NCI-H2171 treated with DMSO at 0.1 percent for 48 hours (cell line): ENCODE measurements around the gene FHIT.
A peak's percentile ranks its signal among the peaks of the same experiment; 100 is the strongest.

Experiments
- DNase-seq: peaks from one replicate; lab custom pipeline; 2025; lab: John Stamatoyannopoulos, UW

The FHIT gene

GRCh38 chr3:60399861-60400845, 851.1 kb downstream of the FHIT start:
- DNase-seq, result no peak

- DNase-seq, result no peak
Observed at GRCh38 chr3:60399292-60399691, 852.0 kb downstream of the FHIT start.

GRCh38 chr3:60395173-60395762, 856.0 kb downstream of the FHIT start:
- DNase-seq, result no peak

DNA sequence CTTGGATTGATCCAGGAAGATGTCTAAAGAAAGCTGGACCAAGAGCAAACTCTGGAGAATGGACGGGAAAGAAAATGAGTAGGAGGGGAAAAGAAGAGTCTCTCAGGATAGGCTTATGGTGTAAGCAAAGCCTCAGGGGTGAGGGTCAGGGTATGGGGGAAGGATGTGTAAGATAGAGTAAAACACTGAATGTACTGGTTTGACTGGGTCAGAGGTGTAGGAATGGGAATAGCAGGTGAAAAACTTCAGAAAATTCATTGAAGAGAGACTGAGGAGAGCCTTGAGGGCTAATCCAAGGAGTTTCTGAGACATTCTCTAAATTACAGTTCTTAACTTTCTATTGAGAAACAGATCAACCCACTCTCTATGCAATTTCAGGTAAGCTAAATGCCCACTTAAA, 857.3 kb downstream of the FHIT start:
- DNase-seq, result no peak

DNA sequence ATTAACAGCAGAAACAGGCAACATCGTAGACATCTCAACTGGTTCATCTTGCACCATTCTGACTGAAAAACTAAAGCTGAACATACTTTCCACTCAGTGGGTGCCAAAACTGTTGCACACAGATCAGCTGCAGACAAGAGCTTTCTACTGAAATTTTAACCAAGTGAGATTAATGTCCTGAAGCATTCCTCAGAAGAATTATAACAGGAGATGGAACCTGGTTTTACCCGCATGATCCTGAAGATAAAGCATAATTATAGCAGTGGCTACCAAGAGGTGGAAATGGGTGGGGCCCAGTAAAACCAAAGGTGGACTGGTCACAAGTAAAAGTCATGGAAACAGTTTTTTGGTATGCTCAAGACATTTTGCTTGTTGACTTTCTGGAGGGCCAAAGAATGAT, 858.8 kb downstream of the FHIT start:
- DNase-seq, result no peak

DNA sequence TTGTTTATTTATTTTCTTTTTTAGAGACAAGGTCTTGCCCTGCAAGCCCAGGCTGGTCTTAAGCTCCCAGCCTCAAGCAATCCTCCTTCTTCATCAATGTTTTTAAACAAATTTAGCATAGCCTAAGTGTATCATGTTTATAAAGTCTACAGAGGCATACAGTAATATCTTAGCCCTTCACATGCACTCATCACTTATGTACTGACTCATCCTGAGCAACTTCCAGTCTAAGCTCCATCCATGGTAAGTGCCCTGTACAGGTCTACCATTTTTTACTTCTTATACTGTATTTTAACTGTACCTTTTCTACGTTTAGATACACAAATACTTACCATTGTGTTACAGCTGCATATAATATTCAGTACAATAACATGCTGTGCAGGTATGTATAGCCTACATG, 860.0 kb downstream of the FHIT start:
- DNase-seq, result no peak

DNA sequence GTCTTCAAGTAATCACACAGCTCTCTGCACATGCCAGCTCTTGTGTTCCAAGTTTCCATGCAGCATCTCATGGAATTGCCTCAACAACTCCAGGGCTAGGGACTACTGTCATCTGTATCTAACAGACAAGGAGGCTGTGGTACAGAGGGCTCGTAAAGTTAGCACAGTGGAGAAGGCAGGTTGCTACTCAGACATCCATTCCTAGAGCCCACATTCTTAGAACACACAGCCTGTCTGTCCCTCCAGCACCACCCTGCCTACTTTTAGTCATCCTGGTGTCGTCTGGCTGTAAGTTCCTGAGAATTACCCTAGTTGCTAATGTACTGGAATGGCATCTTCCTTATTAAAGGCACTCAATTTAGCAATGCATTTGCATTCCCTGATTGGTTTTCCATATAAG, 862.5 kb downstream of the FHIT start:
- DNase-seq, result no peak

DNA sequence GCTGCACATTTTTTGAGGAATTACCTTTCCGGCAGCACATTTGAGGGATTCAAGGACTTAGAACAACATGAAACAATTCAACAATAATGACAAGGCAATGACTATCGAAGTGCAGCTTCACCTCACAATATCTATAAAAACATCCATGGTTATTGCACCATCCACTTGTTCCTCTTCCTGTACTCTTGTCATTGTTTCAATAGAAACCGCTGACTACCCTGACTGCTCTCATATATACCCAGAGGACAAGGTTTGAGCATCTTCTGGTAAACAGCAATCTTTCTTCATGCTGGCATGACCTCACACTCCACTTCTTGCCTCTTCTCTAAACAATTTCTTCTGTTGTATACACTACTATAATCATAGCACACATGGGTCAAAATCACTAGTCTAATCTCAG, 864.9 kb downstream of the FHIT start:
- no peak for DNase-seq

DNA sequence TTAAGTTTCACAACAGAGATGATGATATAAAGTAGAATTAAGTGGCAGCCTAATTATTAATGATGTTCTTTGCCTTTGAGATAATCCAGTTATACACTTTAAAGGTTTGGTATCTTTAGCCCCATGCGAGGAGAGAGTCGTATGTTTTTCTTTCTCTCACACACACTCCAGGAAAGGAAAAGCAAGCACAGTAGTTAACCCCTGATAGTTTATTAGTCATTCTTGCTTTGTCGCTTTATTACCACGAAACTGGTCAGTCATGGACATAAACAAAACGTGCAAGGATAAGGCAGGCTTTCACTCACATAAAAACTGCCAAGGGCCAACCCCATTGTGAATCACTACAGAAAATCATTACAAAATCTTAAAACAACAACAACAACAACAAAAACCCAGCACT, 866.9 kb downstream of the FHIT start:
- no peak for DNase-seq

GRCh38 chr3:60383345-60383744, 867.9 kb downstream of the FHIT start:
- no peak for DNase-seq

GRCh38 chr3:60366486-60366885, 884.8 kb downstream of the FHIT start:
- DNase-seq, result no peak

GRCh38 chr3:60365360-60365759, 885.9 kb downstream of the FHIT start:
- no peak for DNase-seq

- DNase-seq, result no peak
Observed at GRCh38 chr3:60364475-60364874, 886.8 kb downstream of the FHIT start.

DNA sequence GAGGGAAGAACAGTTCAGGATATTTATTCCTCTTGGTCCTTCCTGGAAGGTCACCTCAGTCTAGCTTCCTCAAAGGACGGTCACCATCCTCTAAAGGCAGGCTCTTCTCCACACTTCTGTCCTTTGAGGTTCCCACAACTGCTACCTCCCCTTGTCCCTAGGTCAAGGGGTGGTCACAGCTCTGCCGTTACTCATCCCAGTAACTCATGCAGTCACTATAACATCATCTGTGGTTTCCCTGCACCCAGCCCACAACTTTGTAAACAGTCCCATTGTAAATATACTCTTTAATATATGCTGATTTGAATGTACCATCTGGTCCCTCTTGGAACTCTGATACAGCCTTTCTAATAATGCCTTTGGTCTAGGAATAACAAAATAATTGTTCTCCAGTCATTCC, 887.4 kb downstream of the FHIT start:
- no peak for DNase-seq

GRCh38 chr3:60355825-60356224, 895.4 kb downstream of the FHIT start:
- peak; percentile 60 for DNase-seq

GRCh38 chr3:60351481-60351880, 899.8 kb downstream of the FHIT start:
- no peak for DNase-seq

DNA sequence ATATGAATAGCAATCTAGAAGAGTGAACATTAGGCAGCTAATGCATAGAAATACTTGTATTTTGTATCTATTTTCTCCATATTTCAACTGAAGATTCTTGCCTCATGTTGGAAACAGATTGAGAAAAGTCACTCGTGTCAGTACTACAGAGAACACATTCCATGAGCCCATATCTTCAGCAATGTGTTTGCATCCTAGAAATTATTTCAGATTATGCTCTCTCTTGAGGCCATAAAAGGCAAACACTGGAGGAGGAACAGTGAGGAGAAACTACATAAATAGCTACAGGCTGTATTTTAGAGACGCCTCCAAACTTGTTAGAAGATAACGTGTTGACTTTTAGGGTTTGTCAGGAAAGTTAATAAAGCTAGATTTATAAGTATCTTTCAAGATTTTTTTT, 906.9 kb downstream of the FHIT start:
- no peak for DNase-seq

DNA sequence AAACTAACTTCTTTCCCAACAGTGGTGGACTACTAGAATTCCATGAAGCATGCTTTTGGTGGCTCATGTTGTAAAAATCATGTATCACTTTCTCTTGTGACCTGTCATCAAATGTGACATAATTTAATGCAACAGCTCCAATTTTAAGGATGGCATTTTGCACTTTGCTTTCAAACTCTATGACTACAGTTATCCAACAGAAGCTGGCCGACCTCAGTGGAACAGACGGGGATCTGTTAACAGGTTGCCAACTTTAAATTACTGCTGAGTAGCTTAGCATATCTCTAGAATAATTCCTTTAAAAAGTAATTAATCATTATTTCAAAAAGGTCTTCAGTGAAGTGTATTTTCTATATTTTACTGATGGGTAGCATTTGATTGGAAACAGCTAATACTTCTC, 907.4 kb downstream of the FHIT start:
- DNase-seq, result no peak

DNA sequence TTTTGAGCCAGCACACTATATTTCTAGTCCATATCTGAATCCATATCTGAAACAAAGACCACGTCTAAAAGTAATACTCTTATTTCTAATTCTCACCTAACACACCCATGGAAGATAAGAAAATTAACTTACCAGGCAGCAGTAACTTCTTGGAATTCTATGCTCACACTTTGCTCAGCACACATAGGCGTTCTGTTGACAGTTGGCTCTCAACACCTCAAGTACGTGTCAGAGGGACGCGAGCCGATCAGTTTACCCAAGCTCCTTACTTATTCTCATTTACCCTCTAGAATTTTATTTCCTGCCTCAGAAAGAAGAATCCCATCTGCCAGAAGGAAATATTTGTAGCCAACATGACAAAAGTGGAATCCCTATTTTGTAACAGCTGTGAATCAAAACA, 911.9 kb downstream of the FHIT start:
- DNase-seq, result peak; percentile 60

DNA sequence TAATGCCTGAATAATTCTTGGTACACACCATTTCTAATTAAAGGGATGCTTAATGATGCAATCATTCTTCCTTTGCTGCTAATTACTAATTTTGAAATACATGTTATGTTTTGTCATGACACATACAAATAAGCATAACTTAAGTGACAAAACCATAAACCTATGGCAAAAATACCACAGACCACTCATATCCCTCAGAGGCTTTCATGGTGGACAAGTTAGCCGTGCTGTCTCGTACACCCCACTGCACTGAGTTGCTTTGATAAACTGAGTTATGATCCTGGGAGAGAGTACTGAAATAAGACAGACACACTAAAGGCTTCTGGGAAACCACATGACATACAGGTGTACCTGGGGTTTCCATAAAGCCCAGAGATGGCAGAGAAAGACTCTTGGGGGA, 913.8 kb downstream of the FHIT start:
- DNase-seq, result no peak

DNA sequence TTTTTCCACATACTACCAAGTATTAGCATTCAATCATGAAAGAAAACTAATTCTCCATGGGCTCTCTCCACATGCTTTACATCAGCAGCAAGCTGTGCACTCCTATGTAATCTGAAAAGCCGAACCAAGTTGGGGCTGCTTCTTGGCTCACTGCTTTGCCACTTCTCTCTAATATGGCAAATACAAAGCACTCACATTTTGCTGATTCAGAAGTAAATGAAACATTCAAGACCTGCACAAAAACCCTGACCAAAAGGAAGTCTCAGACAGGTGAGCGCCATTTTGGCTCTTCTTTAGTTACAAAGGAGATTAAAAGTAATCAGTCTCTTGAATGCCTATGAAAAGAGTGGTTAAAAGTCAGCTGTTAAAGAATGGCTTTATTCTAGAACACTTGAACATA, 915.2 kb downstream of the FHIT start:
- DNase-seq, result no peak

DNA sequence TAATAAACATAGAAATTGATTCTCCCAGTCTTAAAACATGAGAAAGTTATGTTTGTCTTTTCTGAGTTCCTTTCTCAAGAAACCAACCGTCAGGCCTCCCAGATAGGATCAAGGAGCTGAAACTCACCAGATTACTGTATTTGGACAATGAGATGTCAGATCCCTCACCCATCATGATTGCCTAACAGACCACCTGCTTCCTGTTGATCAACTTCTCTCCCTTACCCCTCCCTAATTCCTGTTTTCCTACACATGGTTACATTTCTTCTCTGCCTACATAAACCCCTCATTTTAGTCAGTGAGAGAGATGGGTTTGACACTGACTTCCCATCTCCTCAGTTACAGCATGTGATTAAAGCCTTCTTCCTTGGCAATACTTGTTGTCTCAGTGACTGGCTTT, 917.5 kb downstream of the FHIT start:
- no peak for DNase-seq

- DNase-seq, result no peak
Observed at GRCh38 chr3:60330107-60330506, 921.1 kb downstream of the FHIT start.
